ENCODE results near the gene SMPD4. TPM values are rescaled to one million over a fixed set of nuclear protein-coding genes. Genes with fewer than 3 reads are reported as not detected.
"Not testable (repeated sequence)": the region's sequence is repeated elsewhere in the genome, so short reads cannot be mapped to it uniquely, and the experiment has no call there.

SMPD4 gene
- total and polyA plus RNA-seq, 2 experiments from 2014 or later = 41.8 to 44.6 TPM

- H3K4me1 ChIP-seq (ENCODE audit: low read depth); DNase-seq (ENCODE audit: low read depth in 1 of 2, low spot score in 1 of 2); H3K36me3 ChIP-seq: not testable (repeated sequence)
Measured at GRCh38 chr2:130137118-130137517, 44.3 kb downstream of the SMPD4 start.

GRCh38 chr2:130136546-130136945, 44.9 kb downstream of the SMPD4 start:
- H3K4me3 ChIP-seq; H3K36me3 ChIP-seq; H3K27ac ChIP-seq; H3K27me3 ChIP-seq; H3K4me1 ChIP-seq (ENCODE audit: low read depth); H3K9me3 ChIP-seq (ENCODE audit: low read depth); DNase-seq (ENCODE audit: low read depth in 1 of 2, low spot score in 1 of 2): not testable (repeated sequence)

More at GRCh38 chr2:130137118-130137517, 44.3 kb downstream of the SMPD4 start:
- H3K27me3 ChIP-seq; H3K27ac ChIP-seq; H3K9me3 ChIP-seq (ENCODE audit: low read depth); H3K4me3 ChIP-seq: not testable (repeated sequence)

- no peak for DNase-seq (ENCODE audit: low read depth in 1 of 2, low spot score in 1 of 2)
- TF ChIP-seq CTCF (IDR thresholded peaks at IDR 0.05; ENCODE audit: low read depth, low read length) = no peak
- H3K4me1 ChIP-seq (ENCODE audit: low read depth) = no peaks in the 10 kb centered on the region
- H3K9me3 ChIP-seq (ENCODE audit: low read depth) = no peaks in the 10 kb centered on the region
- no peak overlapping the region for H3K4me3 ChIP-seq
- H3K36me3 ChIP-seq = no peaks in the 10 kb centered on the region
- H3K27ac ChIP-seq = no peak overlapping the region
- H3K27me3 ChIP-seq = no peaks in the 10 kb centered on the region
Measured at GRCh38 chr2:130135692-130136541, 45.5 kb downstream of the SMPD4 start.

DNA sequence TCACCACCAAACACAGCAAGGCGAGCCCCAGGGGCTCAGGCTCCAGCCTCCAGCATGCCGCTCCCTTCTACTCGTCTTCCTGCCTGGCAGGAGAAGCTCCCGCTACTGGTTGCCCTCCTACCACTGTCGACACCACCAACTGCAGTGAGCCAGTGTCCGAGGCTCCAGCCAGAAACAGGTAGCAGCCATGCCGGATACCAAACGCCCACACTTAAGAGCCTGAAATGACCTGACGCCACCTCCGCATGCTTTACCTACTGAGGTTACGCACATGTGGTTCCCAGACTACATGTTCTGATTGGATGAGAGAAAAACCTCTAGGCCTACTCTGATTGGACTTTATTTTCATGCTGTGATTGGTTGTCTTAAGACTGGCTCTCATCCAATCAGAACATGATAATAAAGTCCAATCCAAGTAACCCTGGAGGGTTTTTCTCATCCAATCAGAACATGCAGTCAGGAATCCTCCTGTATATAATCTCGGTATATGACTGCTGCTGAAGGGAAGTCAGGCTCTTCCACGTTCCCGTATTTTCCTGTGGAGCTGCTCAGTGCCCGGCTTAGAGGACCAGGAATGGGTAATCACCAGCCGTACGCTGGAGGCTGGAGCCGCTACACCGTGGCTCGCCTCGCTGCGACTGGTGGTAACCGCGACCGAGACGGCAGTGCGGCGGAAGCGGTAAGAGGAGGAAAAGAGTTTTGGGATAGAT, 52.1 kb downstream of the SMPD4 start, which contains the start of gene POTEF:
Gene POTEF, minus strand, starts transcription at position 103 of the 710 bp plus-strand sequence. CDS start 8,707 bp downstream, outside the sequence.
- H3K4me3 ChIP-seq = peak within 1 kb of the TSS; percentile 55
- peak in 1 of 2 donors; percentile 71 for DNase-seq (ENCODE audit: low read depth in 1 of 2, low spot score in 1 of 2)
- not testable (repeated sequence) for H3K4me1 ChIP-seq (ENCODE audit: low read depth); H3K36me3 ChIP-seq; H3K27ac ChIP-seq; H3K9me3 ChIP-seq (ENCODE audit: low read depth); H3K27me3 ChIP-seq

DNA sequence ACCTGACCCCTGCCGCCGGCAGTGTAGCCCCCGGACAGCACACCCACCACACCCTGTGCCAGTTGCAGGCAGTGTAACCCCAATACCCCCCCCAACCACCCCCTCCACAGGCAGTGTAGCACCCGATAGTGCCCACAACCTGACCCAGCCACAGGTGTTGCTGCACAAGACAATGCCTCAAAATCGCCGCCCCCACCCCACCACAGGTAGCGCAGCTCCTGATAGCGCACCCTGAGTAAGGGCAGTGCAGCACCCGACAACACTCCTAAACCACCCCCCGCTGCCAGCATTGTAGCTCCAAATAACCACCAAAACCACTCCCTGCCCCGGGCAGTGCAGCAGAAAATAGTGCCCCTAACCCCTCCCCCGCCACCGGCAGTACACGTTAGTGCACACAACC, 52.9 kb downstream of the SMPD4 start:
- DNase-seq (ENCODE audit: low read depth in 1 of 2, low spot score in 1 of 2); H3K27ac ChIP-seq; H3K27me3 ChIP-seq; H3K4me1 ChIP-seq (ENCODE audit: low read depth); H3K9me3 ChIP-seq (ENCODE audit: low read depth); H3K36me3 ChIP-seq: not testable (repeated sequence)
- H3K4me3 ChIP-seq = peak overlapping the region; percentile 32

DNA sequence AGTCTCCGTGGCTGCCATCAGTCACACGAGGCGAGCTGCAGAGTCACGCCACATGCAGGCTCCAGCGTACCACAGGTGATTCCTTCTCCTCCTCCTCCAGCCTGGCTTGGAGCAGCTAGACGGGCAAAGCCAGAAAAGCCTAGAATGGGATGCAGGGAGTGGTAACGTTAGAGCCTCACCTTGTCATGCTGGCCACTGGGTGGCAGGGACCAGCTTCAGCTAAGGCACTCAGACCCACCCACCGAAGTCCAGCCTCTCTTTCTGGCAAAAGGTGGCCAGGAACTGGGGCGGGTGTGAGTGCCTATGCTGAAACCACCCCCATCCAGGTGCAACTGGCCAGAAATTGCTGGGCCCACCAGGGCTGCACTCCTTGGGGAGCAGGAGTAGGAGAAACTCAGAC, 53.7 kb downstream of the SMPD4 start:
- H3K27ac ChIP-seq; H3K4me1 ChIP-seq (ENCODE audit: low read depth); H3K9me3 ChIP-seq (ENCODE audit: low read depth); H3K27me3 ChIP-seq; H3K36me3 ChIP-seq; H3K4me3 ChIP-seq; DNase-seq (ENCODE audit: low read depth in 1 of 2, low spot score in 1 of 2): not testable (repeated sequence)

DNA sequence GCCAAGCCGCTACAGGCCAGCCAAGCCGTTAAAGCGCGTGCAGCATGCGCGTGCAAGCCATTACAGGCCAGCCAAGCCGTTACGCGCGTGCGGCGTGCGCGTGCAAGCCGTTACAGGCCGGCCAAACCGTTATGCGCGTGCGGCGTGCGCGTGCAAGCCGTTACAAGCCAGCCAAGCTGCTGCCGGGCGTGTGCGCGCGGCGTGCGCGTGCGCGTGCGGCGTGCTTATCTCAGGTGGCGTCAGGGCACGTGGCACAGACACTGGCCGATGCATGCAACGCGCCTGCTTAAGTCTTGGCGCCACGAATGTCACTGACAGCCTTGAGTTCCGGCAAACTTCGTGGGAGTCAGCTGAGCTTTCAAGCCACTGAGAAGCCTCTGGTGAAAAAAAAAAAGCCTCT, 60.5 kb downstream of the SMPD4 start:
- H3K4me3 ChIP-seq; H3K27ac ChIP-seq; H3K9me3 ChIP-seq (ENCODE audit: low read depth); H3K36me3 ChIP-seq; DNase-seq (ENCODE audit: low read depth in 1 of 2, low spot score in 1 of 2); H3K4me1 ChIP-seq (ENCODE audit: low read depth); H3K27me3 ChIP-seq: not testable (repeated sequence)

- H3K4me3 ChIP-seq; H3K9me3 ChIP-seq (ENCODE audit: low read depth); H3K27me3 ChIP-seq; H3K36me3 ChIP-seq; H3K4me1 ChIP-seq (ENCODE audit: low read depth): not testable (repeated sequence)
- peak overlapping the region; percentile 68 for H3K27ac ChIP-seq
- peak in 1 of 2 donors; percentile 23 for DNase-seq (ENCODE audit: low read depth in 1 of 2, low spot score in 1 of 2)
Measured at GRCh38 chr2:130102597-130103363, 78.6 kb downstream of the SMPD4 start.

Other genes starting within 250 kb of the SMPD4 start
- 0.09 TPM in 1 of 2 replicates, not detected in the other for gene RAB6C, start 201.9 kb downstream of the SMPD4 start, total RNA-seq
- gene RAB6C, start 201.9 kb downstream of the SMPD4 start, polyA plus RNA-seq = 0.07 TPM in 1 of 2 replicates, not detected in the other
- gene POTEF, start 52.4 kb downstream of the SMPD4 start, total RNA-seq = 11.0 and 39.9 TPM in 2 replicates
- gene POTEF, start 52.4 kb downstream of the SMPD4 start, polyA plus RNA-seq = 14.9 and 22.2 TPM in 2 replicates
- 10.3 and 17.0 TPM in 2 replicates for gene CCDC74B, start 36.5 kb downstream of the SMPD4 start, total RNA-seq
- 7.8 and 10.9 TPM in 2 replicates for gene CCDC74B, start 36.5 kb downstream of the SMPD4 start, polyA plus RNA-seq
- 253 and 266 TPM in 2 replicates for gene MZT2B, start 660 bp upstream of the SMPD4 start, total RNA-seq
- 438 and 517 TPM in 2 replicates for gene MZT2B, start 660 bp upstream of the SMPD4 start, polyA plus RNA-seq
- not detected in 2 replicates for gene TUBA3E, start 16.8 kb upstream of the SMPD4 start, total RNA-seq
- gene TUBA3E, start 16.8 kb upstream of the SMPD4 start, polyA plus RNA-seq = 0.70 TPM in 1 of 2 replicates, not detected in the other
- 91.5 and 92.4 TPM in 2 replicates for gene IMP4, start 161.3 kb upstream of the SMPD4 start, total RNA-seq
- gene IMP4, start 161.3 kb upstream of the SMPD4 start, polyA plus RNA-seq = 65.2 and 90.1 TPM in 2 replicates
- 16.7 and 36.3 TPM in 2 replicates for gene PTPN18, start 174.5 kb upstream of the SMPD4 start, total RNA-seq
- 27.6 and 39.1 TPM in 2 replicates for gene PTPN18, start 174.5 kb upstream of the SMPD4 start, polyA plus RNA-seq

Measured in cardiac muscle cell (in vitro differentiated cells and primary cell).